ENCODE data around the gene ENTHD1.
"Not testable (repeated sequence)": the region's sequence is repeated elsewhere in the genome, so short reads cannot be mapped to it uniquely, and the experiment has no call there.

- TF ChIP-seq, protein P1, sequence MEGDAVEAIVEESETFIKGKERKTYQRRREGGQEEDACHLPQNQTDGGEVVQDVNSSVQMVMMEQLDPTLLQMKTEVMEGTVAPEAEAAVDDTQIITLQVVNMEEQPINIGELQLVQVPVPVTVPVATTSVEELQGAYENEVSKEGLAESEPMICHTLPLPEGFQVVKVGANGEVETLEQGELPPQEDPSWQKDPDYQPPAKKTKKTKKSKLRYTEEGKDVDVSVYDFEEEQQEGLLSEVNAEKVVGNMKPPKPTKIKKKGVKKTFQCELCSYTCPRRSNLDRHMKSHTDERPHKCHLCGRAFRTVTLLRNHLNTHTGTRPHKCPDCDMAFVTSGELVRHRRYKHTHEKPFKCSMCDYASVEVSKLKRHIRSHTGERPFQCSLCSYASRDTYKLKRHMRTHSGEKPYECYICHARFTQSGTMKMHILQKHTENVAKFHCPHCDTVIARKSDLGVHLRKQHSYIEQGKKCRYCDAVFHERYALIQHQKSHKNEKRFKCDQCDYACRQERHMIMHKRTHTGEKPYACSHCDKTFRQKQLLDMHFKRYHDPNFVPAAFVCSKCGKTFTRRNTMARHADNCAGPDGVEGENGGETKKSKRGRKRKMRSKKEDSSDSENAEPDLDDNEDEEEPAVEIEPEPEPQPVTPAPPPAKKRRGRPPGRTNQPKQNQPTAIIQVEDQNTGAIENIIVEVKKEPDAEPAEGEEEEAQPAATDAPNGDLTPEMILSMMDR (IDR thresholded peaks at IDR 0.05) = not testable (repeated sequence)
- not testable (repeated sequence) for TF ChIP-seq POLR2A, POLR2AphosphoS5 (IDR thresholded peaks at IDR 0.05)
These were observed 47.0 kb downstream of the ENTHD1 start for GRCh38 chr22:39846539-39846938.

All from breast epithelium (tissue), 3 donors.